ENCODE measurements around the gene FAM53A.

Gene FAM53A

DNA sequence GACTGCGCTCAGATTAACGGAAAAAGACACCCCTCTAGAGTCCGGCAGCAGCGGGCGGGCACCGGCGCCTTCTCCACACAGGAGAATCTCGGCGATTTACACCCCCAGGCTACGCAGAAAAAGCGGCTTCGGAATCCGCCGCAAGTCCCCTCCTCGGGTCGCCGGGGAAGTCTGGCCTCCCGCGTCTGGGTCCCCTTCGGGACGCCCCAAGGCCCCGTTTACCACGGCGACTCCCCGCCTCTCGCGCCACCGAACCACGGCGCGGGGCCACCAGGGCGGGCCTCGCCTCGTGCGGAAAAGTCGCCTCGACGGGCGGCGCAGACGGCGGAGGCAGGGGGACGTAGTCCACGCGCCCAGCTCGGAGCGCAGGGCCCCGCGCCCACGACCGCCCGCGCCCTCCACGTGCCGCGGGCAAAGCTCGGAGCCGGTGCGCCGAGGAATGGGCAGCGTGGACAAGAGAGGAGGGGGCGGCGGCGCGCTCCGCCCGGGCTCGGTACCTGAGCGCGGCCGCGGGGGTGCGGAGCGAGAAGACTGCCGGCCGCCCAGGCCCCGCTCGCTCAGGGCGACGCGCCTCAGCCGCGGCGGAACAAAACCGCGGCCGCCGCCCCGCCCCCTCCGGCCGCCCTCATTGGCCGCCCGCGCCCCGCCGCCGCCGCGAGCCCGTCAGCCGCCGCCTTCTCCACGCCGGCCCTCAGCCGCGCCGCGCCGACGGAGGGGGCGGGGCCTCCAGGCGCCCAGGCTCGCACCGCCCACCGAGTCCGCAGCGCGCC lies at the start of gene FAM53A:
Gene FAM53A (minus strand): TSS at position 578 of the 770 bp plus-strand sequence. CDS start 15,572 bp downstream, outside the sequence.
- peak; percentile 59 for DNase-seq

- DNase-seq: peak; percentile 7
These were observed 48.8 kb upstream of the FAM53A start for GRCh38 chr4:1732911-1733310.

- DNase-seq: no peak
These were observed 47.1 kb upstream of the FAM53A start for GRCh38 chr4:1731180-1731579.

DNA sequence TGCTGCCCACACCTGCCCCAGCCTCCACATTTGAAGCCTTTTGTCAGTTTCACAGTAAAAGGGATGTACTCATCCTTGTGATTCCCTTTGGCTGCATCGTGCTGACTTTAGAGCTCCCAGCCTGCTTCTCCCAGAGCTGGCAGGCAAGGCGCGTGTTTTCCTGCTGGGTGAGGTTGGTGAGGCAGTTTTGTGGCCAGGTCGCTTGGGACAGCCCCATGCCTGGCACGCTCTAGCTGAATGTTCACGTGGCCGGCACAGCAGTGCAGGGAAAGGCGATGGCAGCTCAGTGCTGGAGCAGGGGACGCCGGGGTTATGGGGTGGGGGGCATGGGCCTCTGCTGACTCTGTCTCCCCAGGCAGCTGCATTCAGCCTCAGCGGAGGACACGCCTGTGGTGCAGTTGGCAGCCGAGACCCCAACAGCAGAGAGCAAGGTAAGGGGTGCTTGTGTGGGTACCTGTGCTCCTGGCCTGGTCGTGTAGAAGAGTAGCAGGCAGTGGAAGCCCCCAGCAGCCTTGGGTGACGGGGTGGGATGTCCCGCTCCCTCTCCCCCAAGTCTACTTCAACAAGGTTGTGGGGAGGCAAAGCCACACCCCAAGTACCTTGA lies 46.5 kb upstream of the FAM53A start:
- DNase-seq: no peak

DNA sequence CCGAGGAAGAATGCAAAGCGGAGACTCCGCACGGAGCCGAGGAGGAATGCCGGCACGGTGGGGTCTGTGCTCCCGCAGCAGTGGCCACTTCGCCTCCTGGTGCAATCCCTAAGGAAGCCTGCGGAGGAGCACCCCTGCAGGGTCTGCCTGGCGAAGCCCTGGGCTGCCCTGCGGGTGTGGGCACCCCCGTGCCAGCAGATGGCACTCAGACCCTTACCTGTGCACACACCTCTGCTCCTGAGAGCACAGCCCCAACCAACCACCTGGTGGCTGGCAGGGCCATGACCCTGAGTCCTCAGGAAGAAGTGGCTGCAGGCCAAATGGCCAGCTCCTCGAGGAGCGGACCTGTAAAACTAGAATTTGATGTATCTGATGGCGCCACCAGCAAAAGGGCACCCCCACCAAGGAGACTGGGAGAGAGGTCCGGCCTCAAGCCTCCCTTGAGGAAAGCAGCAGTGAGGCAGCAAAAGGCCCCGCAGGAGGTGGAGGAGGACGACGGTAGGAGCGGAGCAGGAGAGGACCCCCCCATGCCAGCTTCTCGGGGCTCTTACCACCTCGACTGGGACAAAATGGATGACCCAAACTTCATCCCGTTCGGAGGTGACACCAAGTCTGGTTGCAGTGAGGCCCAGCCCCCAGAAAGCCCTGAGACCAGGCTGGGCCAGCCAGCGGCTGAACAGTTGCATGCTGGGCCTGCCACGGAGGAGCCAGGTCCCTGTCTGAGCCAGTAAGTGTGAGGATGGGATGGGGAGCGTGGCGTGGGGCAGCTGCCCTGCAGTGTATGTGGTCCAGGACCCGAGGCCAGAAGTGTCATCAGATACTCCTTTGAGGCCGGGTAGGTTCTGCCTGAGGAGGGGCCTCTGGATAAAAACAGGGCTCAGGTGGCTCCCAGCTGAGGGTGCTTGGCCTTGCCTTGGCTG lies 44.2 kb upstream of the FAM53A start:
- no peak for DNase-seq

- no peak for DNase-seq
These were observed 43.3 kb upstream of the FAM53A start for GRCh38 chr4:1727117-1728031.

GRCh38 chr4:1726146-1726934 lies 42.2 kb upstream of the FAM53A start:
- DNase-seq: peak; percentile 38

DNA sequence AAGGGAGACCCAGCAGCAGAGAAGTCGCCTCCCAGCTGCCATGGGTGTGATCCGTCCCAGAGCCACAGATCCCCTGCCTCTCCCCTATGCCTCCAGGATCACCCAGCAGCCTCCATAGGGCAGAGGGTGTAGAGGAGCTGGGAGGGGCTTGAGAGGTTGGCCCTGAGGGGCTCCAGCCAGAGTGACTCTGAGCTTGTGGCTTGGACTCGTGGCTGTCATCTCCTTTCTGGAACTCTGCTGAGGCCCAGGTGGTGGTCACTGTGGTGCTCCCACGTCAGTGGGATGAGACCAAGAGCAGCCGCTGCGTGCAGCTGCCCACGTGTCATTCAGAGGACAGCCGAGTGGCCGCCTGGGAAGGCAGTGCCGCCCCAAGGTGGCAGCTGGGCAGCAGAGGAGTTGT lies 41.4 kb upstream of the FAM53A start:
- no peak for DNase-seq

DNA sequence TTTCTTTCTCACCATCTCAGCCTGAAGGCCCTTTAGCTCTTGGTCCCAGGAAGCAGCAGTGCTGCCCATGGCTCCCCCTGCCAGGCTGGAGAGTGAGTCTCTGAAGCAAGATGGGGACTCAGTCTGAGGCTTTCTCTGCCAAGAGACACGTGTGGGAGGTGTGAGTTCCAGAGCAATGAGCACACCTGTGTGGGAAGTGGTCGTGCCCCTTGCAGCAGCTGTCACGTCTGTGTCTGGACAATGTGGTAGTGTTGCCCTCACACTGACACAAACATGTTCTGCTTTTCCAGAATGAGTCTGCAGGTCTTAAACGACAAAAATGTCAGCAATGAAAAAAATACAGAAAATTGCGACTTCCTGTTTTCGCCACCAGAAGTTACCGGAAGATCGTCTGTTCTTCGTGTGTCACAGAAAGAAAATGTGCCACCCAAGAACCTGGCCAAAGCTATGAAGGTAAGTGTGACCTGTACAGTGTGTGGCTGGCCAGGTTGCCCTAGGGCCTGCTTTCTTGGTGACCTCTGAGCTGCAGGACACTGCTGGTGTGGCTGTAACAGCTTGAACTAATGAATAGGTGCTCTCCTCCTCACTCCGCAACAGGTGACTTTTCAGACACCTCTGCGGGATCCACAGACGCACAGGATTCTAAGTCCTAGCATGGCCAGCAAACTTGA lies 39.2 kb upstream of the FAM53A start:
- DNase-seq: no peak

DNA sequence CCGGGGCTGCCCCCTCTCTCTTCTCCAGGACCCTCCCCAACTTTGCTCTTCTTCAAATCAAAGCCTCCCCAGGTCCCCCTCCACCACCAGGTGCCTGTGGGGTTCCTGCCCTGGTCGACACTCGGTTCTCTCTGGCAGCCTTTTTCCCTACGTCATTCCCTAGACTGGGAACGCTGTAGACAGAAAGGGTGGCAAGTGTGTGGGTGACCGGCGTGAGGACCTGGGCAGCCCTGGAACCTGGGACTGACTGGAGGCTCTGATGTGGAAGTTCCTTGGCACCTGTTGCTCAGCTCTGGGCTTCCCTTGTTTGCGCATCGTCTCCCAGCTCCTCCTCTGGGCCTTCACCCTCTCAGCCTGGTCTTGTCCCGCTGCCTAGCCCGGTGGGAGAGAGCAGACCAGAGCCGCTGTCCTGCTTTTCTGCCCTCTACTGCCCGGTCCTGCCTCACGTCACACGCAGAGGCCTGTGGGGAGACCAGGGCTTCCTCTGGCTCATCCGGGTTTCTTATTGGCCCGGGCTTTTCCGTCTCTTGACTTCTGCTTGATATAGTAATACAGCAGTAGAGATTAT lies 38.5 kb upstream of the FAM53A start:
- no peak for DNase-seq

DNA sequence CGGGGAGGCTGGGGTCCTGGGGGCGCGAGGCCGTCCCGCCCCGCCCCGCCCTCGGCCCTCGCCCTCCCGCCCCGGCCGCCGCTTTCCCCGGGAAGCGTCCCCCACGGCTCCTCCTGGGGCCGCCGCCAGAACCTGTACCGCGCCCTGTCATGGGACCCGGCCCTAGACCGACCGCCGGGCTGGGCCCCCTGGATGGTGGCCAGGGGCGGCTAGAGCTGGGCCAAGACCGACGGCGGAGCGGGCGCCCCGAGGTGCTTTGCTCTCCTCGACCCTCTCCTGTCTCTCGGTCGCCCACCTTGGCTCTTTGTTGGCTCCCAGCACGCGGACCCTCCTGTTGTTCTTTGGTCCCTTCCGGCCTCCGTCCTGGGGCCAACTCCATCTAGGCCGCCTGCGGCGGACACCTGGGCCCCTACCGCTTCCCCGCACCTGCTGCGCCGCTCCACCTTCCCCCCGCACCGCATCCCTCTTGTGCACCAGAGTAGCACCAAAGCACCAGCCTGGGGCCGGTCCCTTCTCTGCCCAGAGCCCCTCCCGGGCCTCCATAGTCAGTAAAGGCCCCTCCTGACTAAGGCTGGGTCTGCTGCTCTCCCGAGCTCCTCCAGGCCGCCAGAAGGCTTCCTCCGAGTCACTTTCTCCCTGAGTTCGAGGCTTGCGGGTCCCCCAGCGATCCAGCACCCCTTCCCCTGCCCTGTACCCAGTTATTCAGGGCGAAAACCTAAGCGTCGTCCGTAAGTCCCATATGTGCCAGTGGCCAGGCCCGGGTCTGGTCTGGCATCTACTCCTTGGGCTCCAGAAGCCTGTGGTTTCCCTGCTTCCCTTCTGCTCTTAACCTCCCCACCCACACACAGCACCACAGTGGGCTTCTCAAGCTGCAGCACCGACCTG lies 37.8 kb upstream of the FAM53A start:
- DNase-seq: no peak

- DNase-seq: peak; percentile 92
These were observed 37.0 kb upstream of the FAM53A start, which contains the start of the genes TACC3 and TMEM129 for GRCh38 chr4:1721003-1721665. TSS of gene TACC3 (plus strand) at chr4:1721521. CDS start at chr4:1723422, 1,901 bp downstream. TSS of gene TMEM129 (minus strand) at chr4:1721323. CDS start at chr4:1720837, 486 bp downstream.

DNA sequence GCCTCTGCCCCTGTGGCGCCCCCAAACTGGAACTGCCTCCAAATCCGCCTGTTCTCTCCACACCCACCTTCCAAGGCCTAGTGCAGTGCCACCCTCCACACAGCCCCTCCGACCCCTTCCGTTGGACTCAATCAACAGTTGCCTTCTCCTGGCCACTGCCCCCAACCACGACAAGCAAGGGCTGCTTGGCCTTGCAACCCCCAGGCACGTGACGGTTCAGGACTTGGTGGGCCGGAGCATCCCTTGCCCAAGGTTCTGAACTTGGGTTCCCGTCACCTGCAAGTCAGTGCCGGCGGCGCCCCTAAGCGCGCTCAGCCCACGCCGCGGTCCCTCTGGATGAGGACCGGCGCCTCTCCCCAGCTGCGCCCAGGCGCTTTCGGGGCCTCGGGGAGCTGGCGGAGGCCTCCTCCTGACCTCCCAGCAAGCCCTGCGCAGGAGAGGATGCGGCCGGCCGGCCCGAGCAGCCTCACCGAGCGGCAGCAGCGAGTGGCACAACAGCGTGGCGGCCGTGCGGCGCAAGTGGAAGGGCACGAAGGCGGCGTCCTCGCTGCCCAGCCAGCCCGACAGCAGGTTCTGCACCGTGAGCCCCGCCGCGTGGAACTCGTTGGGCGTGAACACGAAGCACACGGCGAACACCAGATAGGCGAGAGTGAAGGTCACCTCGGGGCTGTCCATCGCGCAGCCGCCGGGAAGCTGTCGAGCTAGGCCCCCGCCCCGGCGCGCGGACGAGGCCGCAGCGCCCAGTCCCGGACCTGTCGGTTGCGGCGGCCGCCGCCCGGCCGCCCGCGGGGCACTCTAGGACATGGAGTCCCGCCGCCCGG lies 36.3 kb upstream of the FAM53A start:
- DNase-seq: no peak

DNA sequence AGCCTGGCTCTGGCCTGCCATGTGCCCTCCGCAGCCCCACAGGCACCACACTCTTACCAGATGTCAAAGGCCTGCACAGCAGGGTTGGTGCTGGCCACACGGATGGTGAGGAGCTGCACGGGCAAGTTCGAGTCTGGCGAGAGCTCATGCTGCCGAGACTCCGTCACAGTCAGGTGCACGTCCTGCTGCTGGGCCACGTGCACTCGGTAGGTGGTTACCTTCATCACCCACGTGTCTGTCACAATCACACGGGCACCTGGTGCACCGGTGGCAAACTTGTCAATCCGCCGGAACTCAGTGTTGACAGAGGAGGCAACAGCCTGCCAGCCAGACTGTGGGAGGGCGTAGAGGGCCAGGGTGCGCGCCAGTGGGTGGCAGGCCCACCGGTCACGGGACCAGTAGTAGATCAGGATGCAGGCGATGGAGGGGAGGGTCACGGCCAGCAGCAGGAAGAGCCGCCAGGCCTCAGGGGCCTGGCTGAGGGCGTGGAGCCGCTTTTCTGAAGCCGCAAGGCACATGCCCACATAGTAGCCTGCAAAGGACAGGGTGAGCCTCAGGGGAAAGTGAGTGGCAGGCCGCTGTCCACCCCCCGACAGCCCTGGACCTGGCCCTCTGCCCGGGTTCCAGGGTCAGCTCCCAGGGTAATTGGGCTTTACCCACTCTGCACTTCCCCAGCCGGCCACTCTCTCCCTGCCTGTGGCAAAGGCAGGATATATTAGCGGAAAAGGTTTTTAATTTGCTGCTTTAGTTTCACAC lies 34.2 kb upstream of the FAM53A start:
- no peak for DNase-seq

DNA sequence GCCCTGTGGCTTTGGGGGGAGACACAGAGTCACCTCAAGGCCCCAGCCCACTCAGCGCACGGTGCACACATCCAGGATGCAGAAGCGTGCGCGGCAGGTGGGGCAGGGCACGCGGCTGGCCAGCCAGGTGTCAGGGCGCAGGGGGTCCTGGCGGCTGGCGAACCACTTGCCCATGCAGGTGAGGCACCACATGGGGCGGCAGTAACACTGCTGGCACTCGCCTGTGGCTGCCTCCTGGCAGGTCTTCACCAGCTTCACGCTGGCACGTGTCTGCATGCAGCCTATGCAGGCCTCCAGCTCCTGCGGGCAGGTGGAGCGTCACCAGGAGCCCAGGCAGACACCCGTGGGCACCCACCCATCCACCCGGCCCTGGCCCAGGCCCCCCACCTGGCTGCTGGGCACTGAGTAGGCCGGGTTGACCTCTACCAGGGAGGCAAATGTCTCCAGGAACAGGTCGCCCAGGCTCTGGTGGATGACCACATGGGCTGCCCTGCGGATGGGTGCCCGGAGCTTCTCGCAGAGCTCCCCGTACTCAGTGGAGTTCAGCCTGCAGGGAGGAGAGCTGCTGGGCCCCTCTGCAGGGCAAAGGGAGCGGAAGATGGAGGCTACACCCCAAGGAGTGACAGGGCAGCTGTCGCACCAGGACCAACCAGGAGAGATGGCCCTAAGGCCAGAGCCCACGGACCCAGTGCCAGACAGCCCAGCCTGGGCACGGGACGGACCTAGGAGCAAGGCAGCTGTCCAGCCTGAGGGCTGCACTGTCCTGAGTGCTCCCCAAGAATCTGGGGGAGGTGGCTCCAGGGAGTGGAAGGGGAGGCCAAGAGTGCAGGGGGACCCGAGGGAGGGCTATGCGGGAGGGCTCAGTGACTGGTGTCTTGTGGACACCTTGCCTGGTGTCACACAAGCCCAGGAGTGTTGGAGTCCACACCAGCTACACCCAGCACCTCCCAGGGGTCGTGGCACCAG lies 33.3 kb upstream of the FAM53A start:
- DNase-seq: no peak

Data from NCI-H2171 treated with DMSO at 0.1 percent for 48 hours (cell line).